GM19025 (cell line): Measurements from ENCODE around the gene ZDHHC6.
"Not testable (repeated sequence)": the region's sequence is repeated elsewhere in the genome, so short reads cannot be mapped to it uniquely, and the experiment has no call there.

Source experiments
- ATAC-seq: cut with Tn5 transposase; IDR thresholded peaks from one replicate; pipeline ENCODE4 v1.9.1; 2021; ENCODE audit warnings: mild to moderate bottlenecking, low read depth, moderate library complexity; ENCODE audit not compliant: unreplicated experiment

The ZDHHC6 gene

GRCh38 chr10:112393827-112394226 is 52.9 kb downstream of the ZDHHC6 start:
- no peak for ATAC-seq

GRCh38 chr10:112393341-112393740 is 53.4 kb downstream of the ZDHHC6 start:
- no peak for ATAC-seq

DNA sequence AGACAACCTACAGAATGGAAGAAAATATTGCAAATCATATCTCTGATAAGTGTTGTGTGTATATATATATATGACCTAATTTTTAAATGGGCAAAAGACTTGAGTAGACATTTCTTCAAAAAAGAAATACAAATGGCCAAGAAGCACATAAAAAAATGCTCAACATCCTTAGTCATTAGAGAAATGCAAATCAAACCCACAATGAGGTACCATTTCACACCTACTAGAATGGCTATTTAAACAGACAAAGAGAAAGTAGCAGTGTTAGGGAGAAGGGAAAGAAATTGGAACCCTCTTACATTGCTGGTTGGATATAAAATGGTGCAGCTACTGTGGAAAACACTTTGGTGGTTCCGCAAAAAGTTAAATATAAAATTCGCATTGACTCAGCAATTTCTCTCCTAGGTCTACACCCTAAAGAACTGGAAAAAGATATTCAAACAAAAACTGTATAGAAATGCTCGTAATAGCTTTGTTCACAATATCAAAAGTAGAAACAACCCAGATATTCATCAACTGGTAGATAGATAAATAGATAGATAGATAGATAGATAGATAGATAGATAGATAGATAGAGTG is 56.5 kb downstream of the ZDHHC6 start:
- no peak for ATAC-seq

DNA sequence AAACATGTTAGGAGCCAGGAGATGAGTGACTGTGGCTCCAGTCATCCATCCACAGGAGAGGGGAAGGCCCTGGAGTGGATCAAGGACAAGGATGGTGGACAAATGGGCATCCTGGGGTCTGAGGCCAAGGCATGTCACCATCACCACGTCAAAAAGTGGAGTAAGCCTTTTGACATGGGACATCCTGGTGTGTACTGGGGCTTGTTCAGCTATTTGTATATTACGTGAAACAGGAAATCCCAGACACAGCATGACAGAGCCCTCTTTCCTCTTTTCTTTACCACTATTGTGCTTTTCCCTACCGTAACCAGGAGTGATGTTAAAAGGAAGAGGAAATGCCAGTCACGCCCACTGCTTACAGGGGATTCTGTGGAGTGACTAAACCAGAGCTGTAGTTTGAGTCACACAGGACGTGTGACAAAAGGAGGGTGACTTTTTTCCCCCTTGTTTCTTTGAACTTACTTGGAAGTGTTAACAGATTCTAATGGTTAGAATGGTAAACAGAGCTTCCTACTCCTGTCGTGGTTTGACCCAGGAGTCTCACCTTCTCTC is 57.4 kb downstream of the ZDHHC6 start:
- peak; percentile 56 for ATAC-seq

GRCh38 chr10:112388548-112388947 is 58.2 kb downstream of the ZDHHC6 start:
- ATAC-seq: no peak

- ATAC-seq: not testable (repeated sequence)
These were observed 58.7 kb downstream of the ZDHHC6 start for GRCh38 chr10:112388056-112388455.

- no peak for ATAC-seq
These were observed 61.5 kb downstream of the ZDHHC6 start for GRCh38 chr10:112385201-112385600.

- no peak for ATAC-seq
These were observed 62.6 kb downstream of the ZDHHC6 start for GRCh38 chr10:112384141-112384540.

GRCh38 chr10:112383325-112383724 is 63.4 kb downstream of the ZDHHC6 start:
- ATAC-seq: no peak

DNA sequence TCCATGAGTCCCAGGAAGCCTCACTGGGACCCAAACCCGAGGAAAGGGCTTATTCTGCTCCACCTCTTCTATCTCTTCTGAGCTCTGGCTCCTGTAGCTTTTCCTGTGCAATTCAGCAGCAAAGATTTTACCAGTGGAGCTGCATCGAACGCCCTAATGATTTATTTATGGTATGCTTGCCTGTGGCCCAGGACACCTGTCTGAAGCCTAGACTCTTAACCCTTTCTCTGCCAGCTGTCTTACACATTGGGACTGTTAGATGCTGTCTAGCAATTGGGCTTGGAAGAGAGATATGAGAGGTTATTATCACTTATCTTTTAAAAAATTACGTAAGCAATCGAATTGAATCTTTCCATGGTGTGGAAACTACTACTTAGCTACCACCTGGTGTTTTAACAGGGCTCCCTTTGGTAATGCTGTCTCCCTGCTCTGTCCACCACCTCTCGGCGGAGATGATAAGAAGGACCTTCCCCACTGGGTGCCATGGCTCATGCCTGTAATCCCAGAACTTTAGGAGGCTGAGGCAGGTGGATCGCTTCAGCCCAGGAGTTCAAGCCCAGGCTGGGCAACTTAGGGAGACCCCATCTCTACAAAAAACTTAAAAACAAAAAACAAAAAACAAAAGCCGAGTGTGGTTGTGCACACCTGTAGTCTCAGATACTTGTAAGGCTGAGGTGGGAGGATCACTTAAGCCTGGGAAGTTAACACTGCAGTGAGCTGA is 64.0 kb downstream of the ZDHHC6 start:
- no peak for ATAC-seq
